Frontal cortex (tissue), 4 donors: ENCODE results near the gene SPATA31D4. TPM values are rescaled to one million over a fixed set of nuclear protein-coding genes. Genes with fewer than 3 reads are reported as not detected.
A peak's percentile ranks its signal among the peaks of the same experiment; 100 is the strongest.

Experiments used
- DNase-seq, 2 donors: peaks; one replicate each; pipeline ENCODE4 v3.0.0; 2012; ENCODE audit warnings: low spot score in 2 of 2
- FAIRE-seq: peaks from 2 replicates; lab custom pipeline; 2012; peaks lifted over from hg19 to GRCh38; lab: Jason Lieb, UNC
- small RNA-seq: library from RNA; depleted of rRNA; stranded (forward); fragments of <200 nt; gene quantifications from one replicate; pipeline ENCODE3, GENCODE V24; 2014
- total RNA-seq: library from RNA; depleted of rRNA; stranded (reverse); fragments of >200 nt; gene quantifications from one replicate; pipeline ENCODE4 v1.2.3, GENCODE V29; 2014
- donor health status: control.
- donor health status: control.
- donor health status: control.

Gene SPATA31D4
- total RNA-seq, 1 donor from 2014 or later = not detected

GRCh38 chr9:81955625-81956024 lies 27.4 kb downstream of the SPATA31D4 start:
- FAIRE-seq = no peak
- DNase-seq = no peak

DNA sequence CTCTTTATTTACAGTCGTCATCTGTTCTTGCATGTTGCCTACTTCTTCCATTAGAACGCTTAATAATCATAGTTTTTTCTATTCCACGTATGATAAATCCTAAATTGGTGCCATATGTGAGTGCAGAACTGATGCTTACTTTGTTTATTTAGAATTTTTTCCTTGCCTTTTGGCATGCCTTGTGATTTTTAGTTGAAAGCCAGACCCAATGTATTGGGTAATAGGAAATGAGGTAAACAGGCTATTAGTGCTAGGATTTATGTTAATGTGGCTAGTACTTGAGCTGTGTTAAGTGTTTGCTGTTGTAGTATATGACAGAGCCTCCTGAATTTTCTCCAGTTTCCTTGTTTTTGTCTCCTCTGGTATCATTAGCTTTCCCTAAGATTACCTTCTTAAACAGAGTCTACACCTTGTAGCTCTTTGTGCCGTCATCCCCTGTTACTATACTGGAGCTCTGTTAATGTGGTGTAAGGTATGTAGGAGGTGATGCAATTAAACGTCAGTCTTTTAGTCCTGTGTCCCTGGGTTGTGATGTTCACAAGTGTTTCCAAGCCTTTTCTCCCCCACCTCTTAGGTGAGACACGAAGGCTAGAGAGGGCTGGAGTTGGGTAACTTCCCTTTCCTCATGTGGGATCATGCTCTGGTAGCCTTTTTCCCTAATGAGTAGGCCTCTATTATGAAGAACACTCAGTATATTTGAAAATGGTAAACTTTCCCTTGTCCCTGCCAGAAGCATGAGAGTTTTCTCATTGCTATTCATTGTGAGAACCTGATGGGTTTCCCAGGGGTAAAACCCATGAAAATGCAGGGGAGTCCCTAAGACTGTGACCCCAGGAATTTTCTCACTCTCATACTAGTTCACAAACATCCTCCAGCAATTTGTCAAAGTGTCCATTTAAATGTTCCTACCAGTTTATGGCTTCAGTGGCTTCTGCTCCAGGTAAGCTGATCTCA lies 36.3 kb downstream of the SPATA31D4 start:
- FAIRE-seq = no peak

DNA sequence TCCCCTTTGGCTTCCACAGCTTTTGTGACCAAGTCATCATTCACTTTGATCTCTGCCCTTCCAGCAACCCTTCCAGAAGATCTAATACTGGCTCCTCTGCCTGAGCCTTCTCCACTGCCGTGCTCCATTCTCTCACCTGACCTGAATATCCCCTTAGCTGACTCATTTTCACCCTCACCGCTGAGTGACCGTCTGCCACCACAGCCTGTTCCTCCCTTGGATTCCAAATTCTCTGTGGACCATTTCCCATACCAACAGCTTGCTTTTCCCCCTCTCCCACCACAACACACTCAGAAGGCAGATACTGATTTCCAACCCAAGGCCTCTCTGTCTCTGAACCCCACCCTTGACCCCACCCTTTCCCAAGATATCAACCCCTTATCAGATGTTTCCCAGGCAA lies 39.8 kb downstream of the SPATA31D4 start:
- DNase-seq = no peak
- no peak for FAIRE-seq

More for the DNA sequence above, 36.3 kb downstream of the SPATA31D4 start:
- DNase-seq = no peak

GRCh38 chr9:81969971-81970370 lies 41.7 kb downstream of the SPATA31D4 start:
- DNase-seq = no peak
- no peak for FAIRE-seq

DNA sequence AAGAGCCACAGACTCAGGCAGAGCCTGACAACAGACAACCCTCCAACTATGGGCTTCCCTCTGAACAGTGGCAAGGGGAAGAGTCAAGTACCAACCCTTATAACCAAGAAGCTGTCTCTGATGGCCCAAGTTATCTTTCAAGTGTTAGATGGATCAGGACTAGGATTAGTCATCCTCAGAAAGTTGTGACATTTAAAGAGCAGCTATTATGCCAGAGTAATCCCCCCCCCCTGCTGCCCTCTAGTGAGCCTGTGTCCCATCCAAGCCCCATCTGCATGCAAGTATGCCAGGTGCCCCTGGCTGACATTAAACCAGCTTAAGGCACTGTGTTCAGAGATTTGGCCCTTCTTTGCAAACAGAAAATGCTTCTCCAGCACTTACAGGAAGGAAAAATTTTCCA lies 43.5 kb downstream of the SPATA31D4 start:
- FAIRE-seq = no peak
- DNase-seq = no peak

- no peak for FAIRE-seq
- no peak for DNase-seq
Measured at GRCh38 chr9:81974764-81975163, 46.5 kb downstream of the SPATA31D4 start.

GRCh38 chr9:81976351-81976750 lies 48.1 kb downstream of the SPATA31D4 start:
- DNase-seq (no peak), FAIRE-seq (no peak)

DNA sequence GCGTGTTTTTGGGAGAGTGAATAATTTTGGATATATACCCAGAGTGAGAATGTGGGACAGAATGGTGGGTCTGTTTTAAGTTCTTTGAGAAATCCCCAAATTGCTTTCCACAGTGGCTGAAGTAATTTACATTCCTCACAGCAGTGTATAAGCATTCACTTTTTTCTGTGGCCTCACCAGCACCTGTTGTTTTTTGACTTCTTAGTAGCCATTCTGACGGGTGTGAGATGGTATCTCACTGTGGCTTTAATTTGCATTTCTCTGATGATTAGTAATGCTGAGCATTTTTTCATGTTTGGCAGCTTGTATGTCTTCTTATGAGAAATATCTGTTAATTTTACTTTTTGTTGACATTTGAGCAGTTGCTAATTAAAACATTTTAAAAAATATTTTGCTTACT lies 51.0 kb downstream of the SPATA31D4 start:
- no peak for FAIRE-seq
- no peak for DNase-seq

- FAIRE-seq (no peak), DNase-seq (no peak)
Measured at GRCh38 chr9:81980568-81980967, 52.3 kb downstream of the SPATA31D4 start.

DNA sequence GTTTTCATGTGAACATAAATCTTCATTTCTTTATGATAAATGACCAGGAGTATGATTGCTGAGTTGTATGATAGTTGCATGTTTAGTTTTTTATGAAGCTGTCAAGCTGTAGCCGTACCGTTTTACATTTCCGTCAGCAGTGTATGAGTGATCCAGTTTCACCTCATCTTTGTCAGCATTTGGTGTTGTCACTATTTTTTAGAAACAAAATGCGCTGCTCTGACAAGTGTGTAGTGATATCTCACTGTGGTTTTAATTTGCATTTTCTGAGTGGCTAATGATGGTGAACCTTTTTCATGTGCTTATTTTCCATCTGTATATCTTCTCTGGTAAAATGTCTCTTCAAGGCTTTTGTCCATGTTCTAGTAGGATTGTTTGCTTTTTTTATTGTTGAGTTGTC lies 53.7 kb downstream of the SPATA31D4 start:
- DNase-seq = no peak
- FAIRE-seq = no peak

Small RNAs within 50 kb of the gene (small RNA-seq; reads per million reads assigned to genes)
- gene RF00189 = 0.31 reads per million, percentile 14 among the genes with 10 or more reads in this experiment
- gene RNA5SP287 = not detected

Other genes starting within 250 kb of the SPATA31D4 start
- 32.2 TPM for gene TLE1, start 238.9 kb upstream of the SPATA31D4 start, total RNA-seq
- not detected for gene SPATA31D3, start 15.1 kb downstream of the SPATA31D4 start, total RNA-seq
- not detected for gene SPATA31D1, start 60.3 kb downstream of the SPATA31D4 start, total RNA-seq